Measurements from ENCODE around the gene PRL.

- no peak for TF ChIP-seq CTCF (IDR thresholded peaks at IDR 0.05; ENCODE audit: borderline replicate concordance, extremely low read depth, low read length, poor library complexity, severe bottlenecking)
- TF ChIP-seq EZH2 (IDR thresholded peaks at IDR 0.05; ENCODE audit: borderline replicate concordance, low read depth, low read length, severe bottlenecking), result no peak
Observed at GRCh38 chr6:22332216-22332615, 35.4 kb upstream of the PRL start.

All from DND-41 (cell line).